ENCODE data around the gene TRPM5.
A peak's percentile ranks its signal among the peaks of the same experiment; 100 is the strongest.

Gene TRPM5

DNA sequence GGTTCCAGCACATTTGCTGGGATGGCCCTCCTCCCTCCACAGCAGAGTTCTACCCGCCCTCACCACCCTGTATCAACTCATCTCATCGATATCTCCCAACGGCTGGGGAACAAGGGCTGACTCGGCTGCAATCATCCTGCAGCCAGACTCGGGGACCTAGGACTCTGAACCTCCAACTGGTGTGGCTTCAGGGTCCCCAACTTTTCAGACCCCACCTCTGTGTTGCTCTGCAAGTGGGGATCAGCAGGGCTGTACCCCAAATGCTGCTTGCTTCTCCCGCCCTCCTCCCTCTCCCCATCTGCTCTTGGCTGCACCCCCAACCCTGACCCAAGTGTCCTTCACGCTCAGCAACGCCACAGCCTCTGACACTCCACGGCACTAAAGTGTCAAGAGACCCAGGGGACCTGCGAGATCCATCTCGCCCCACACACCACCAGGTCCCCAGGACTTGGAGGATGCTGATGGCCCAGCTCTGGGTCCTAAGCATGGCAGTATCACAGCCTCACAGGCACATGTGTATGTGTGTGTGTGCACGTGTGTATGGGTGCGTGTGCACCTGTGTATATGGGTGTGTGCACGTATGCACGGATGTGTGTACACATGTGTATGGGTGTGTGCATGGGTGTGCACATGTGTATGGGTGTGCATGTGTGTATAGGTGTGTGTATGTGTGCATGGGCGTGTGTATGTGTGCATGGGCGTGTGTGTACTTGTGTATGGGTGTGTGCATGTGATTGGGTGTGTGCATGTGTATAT, 26.9 kb upstream of the TRPM5 start:
- no peak for DNase-seq
- in situ Hi-C loops (cut with MboI; ENCODE audit: low pct_unique_long_range_greater_than_20kb, low sequenced_read_pairs) = no loop called here

- in situ Hi-C loops (cut with MboI; ENCODE audit: low pct_unique_long_range_greater_than_20kb, low sequenced_read_pairs) = no loop called here
- no peak for DNase-seq
These were observed 26.2 kb upstream of the TRPM5 start for GRCh38 chr11:2470495-2470894.

DNA sequence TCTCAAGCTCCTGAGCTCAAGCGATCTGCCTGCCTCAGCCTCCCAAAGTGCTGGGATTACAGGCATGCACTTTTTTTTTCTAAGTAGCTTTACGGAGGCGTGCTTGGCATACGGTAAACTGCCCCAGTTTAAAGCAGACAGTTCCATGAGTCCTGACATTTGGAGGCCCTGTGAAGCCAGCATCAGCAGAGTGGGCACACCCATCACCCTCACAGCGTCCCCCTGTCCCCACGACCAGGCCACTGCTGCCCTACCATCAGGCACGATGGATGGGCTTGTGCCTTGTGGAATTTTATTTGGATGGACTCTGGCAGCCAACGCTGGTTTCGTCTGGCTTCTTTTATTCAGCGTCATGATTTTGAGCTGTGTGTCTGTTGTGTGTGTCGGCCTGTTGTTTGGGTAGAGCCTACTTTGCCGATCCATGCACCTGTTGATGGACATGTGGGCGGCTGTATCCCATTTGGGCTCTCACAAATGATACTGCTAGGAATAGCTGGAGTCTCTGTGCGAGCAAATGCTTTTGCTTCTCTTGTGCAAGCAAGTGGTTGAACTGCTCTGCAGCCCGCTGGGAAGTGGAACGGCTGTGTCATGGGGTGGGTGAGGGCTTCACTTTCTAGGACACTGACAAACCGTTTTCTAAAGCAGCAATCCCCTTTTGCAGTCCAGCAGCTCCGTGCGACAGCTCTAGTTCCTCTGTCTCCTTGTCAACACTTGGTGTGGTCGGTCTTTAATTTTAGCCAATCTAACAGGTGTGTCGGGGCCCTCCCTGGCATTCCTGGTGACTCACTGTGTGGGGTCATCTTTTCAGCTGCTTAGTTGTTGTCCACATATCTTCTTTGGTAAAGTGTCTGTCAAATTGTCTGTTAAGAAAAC, 24.3 kb upstream of the TRPM5 start:
- no peak for DNase-seq
- in situ Hi-C loops (cut with MboI; ENCODE audit: low pct_unique_long_range_greater_than_20kb, low sequenced_read_pairs) = no loop called here

- in situ Hi-C loops (cut with MboI; ENCODE audit: low pct_unique_long_range_greater_than_20kb, low sequenced_read_pairs) = no loop called here
- no peak for DNase-seq
These were observed 23.4 kb upstream of the TRPM5 start for GRCh38 chr11:2467695-2468055.

GRCh38 chr11:2466869-2467694, 22.8 kb upstream of the TRPM5 start:
- in situ Hi-C loops (cut with MboI; ENCODE audit: low pct_unique_long_range_greater_than_20kb, low sequenced_read_pairs) = no loop called here
- peak; percentile 68 for DNase-seq

DNA sequence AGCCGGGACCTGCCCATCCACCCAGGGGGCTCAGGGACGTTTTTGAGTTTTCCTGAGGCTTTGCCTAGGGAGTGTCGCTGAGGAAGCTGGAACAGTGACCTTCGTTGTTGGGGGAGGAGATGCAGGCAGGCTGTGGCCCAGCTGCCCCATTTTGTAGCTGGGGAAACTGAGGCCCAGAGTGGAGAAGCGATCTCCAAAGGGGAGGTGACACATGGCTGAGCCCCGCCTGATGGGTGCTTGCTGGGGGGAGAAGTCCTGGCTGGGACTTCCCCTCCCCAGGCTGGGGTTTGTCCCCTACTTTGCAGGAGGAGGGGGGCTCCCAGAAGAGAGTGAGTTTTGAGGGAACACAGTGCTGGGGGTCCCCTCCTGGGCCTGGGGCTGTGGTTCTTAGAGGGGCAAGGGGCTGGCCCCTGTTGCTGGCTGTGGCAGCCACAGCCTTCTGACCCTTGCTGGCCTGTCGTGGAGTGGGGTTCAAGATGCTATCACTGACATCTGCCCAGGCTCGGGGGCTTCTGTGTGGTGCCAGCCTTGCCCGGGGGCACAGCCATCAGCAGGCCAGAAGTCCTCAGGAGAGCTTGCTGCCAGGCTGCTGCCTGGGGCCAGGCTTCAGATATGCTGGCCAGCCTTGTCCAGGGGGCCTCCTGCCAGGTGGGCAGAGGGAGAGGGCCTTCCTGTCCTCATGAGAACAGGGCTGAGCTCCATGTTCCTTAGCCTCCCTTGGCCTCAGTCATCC, 21.9 kb upstream of the TRPM5 start:
- no peak for DNase-seq
- in situ Hi-C loops (cut with MboI; ENCODE audit: low pct_unique_long_range_greater_than_20kb, low sequenced_read_pairs) = no loop called here

DNA sequence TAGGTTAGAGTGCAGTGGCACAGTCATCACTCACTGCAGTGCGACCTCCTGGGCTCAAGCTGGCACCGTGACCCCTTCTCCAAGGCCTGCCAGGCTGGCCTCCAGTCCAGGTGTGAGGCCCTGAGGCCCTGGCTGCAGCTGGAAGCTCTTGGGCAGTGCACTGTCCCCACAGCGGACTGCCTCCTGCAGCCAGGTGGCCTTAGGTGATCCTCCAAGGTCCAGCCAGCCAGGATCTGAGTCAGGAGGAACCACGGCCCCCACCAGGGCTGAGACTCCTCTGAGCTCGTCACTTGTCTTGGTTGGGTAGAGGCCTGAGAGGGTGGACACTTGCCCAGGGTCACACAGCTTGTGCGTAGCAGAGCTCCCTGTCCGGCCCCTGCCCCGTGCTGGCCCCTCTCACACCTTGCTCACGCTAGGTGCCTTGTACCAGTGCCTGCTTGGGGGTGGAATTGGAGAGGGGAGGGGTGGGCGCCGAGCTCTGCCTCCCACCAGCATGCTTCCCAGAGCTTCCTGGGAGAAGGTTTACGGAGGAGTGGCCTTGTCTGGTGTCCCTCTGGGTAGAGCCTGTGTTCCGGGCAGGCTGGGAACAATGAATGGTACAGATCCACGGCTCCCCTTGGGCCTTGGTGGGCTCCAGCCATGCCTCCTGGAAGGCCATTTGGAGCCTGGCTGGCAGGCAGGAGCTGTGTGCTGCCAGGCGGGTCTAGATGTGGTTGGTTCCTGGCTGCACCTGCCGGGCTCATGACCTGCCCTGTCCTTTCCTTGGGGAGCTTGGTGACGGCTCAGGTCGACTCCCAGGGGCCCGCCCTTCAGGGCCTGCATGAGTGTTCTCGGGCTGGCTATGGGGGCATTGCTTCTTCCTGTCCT, 21.1 kb upstream of the TRPM5 start:
- no peak for DNase-seq
- in situ Hi-C loops (cut with MboI; ENCODE audit: low pct_unique_long_range_greater_than_20kb, low sequenced_read_pairs) = no loop called here

- no peak for DNase-seq
- in situ Hi-C loops (cut with MboI; ENCODE audit: low pct_unique_long_range_greater_than_20kb, low sequenced_read_pairs) = no loop called here
These were observed 20.3 kb upstream of the TRPM5 start for GRCh38 chr11:2464451-2465165.

- no peak for DNase-seq
- in situ Hi-C loops (cut with MboI; ENCODE audit: low pct_unique_long_range_greater_than_20kb, low sequenced_read_pairs) = no loop called here
These were observed 19.5 kb upstream of the TRPM5 start for GRCh38 chr11:2463766-2464277.

GRCh38 chr11:2462986-2463765, 18.9 kb upstream of the TRPM5 start:
- in situ Hi-C loops (cut with MboI; ENCODE audit: low pct_unique_long_range_greater_than_20kb, low sequenced_read_pairs) = no loop called here

GRCh38 chr11:2462543-2462985, 18.2 kb upstream of the TRPM5 start:
- in situ Hi-C loops (cut with MboI; ENCODE audit: low pct_unique_long_range_greater_than_20kb, low sequenced_read_pairs) = no loop called here
- DNase-seq = no peak

More at GRCh38 chr11:2462986-2463765, 18.9 kb upstream of the TRPM5 start:
- DNase-seq = no peak

DNA sequence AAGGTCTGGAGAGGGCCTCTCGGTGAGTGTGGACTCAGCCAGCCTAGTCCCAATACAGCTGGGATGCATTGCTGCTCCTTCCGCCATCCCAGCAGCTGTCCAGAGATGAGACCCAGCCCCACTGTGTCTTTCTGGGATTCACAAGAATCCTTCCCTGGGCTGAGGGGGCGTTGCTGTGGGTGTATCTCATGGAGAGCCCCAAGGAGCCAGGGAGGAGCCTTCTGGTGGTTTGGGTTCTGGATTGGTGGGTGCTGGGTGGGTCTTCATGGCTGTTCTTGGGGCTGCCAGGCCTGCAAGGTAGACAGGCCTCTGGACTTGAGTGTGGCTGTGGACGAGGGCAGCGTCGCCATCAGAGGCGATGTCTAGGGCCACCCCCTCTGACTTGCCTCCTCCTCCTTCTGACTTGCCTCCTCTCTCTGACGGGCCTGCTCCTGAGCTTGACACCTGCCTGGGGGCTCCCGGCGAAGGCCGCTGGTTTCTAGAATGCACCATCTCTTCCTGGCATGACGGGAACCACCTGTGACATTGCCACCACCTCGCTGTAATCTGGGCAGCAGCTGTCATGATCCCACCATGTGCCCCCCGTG, 17.7 kb upstream of the TRPM5 start:
- no peak for DNase-seq
- in situ Hi-C loops (cut with MboI; ENCODE audit: low pct_unique_long_range_greater_than_20kb, low sequenced_read_pairs) = no loop called here

GRCh38 chr11:2461253-2461955, 17.1 kb upstream of the TRPM5 start:
- DNase-seq = no peak
- in situ Hi-C loops (cut with MboI; ENCODE audit: low pct_unique_long_range_greater_than_20kb, low sequenced_read_pairs) = no loop called here

- in situ Hi-C loops (cut with MboI; ENCODE audit: low pct_unique_long_range_greater_than_20kb, low sequenced_read_pairs) = no loop called here
These were observed 16.4 kb upstream of the TRPM5 start for GRCh38 chr11:2460540-2461252.

More at GRCh38 chr11:2460540-2461252, 16.4 kb upstream of the TRPM5 start:
- no peak for DNase-seq
